Transverse colon (tissue), 4 donors: ENCODE measurements around the gene KCNK5. TPM values are rescaled to one million over a fixed set of nuclear protein-coding genes. Genes with fewer than 3 reads are reported as not detected.

Source experiments
- DNase-seq: peaks from one replicate; pipeline ENCODE4 v3.0.0-alpha.2; 2019
- H3K27ac ChIP-seq, 4 donors: fragments of 200-600 bp; sonication (generic); 2 replicates each; pipeline ENCODE4 v1.5.1; 2016 to 2018; ENCODE audit warnings: inconsistent platforms in 4 of 4
- H3K27me3 ChIP-seq: fragments of 200-600 bp; sonication (generic); 2 replicates; pipeline ENCODE4 v1.5.1; 2017; ENCODE audit warnings: inconsistent platforms
- H3K36me3 ChIP-seq, 4 donors: fragments of 200-600 bp; sonication (generic); 2 replicates each; pipeline ENCODE4 v1.5.1; 2017 to 2019; ENCODE audit warnings: inconsistent platforms in 4 of 4
- H3K4me1 ChIP-seq, 4 donors: fragments of 200-600 bp; sonication (generic); 2 replicates each; pipeline ENCODE4 v1.5.1; 2017 to 2020; ENCODE audit warnings: inconsistent platforms in 4 of 4
- H3K4me3 ChIP-seq, 4 donors: fragments of 200-600 bp; sonication (generic); 1 replicate in 1 of 4; 2 replicates in 3 of 4; pipeline versions ENCODE4 v1.5.1 to v1.6.1; 2017 to 2019; ENCODE audit warnings: inconsistent platforms in 4 of 4
- H3K9me3 ChIP-seq, 2 donors: fragments of 200-600 bp; sonication (generic); 2 replicates each; pipeline ENCODE4 v1.5.1; 2017 to 2019; ENCODE audit warnings: inconsistent platforms in 2 of 2
- CTCF ChIP-seq, 5 experiments: fragments of 200-600 bp in 3 of 5; fragments of 450-650 bp in 2 of 5; sonication (generic) in 3 of 5; IDR thresholded peaks; 1 replicate in 2 of 5; 2 replicates in 3 of 5; pipeline ENCODE4 v1.5.1; 2016 to 2017; ENCODE audit warnings: antibody characterized with exemption in 5 of 5, inconsistent platforms in 3 of 5, mild to moderate bottlenecking in 2 of 5, moderate library complexity in 1 of 5
- EP300 ChIP-seq: sonication (generic); formaldehyde crosslinking; IDR thresholded peaks from one replicate; pipeline ENCODE4 v1.6.1; 2017; ENCODE audit warnings: antibody characterized with exemption, low read depth
- POLR2A ChIP-seq: fragments of 450-650 bp; IDR thresholded peaks from one replicate; pipeline ENCODE4 v1.6.1; 2016; ENCODE audit warnings: antibody characterized with exemption, mild to moderate bottlenecking, moderate library complexity
- POLR2AphosphoS5 ChIP-seq, 3 donors: sonication (generic); formaldehyde crosslinking; IDR thresholded peaks; one replicate each; pipeline ENCODE4 v1.6.1; 2016; ENCODE audit warnings: antibody characterized with exemption in 3 of 3
- WGBS, 2 donors: methylation state at CpG; one replicate each; pipeline ENCODE4 v1.1.5; 2018; ENCODE audit warnings: low coverage in 1 of 2; 5-methylcytosine and 5-hydroxymethylcytosine counted together
- in situ Hi-C, 4 donors: fragments of 200-750 bp; cut with MboI; loops; one replicate each; pipeline versions ENCODE4 v1.15.0 to v1.15.1; 2017; ENCODE audit warnings: low sequenced_read_pairs in 3 of 4, low pct_ligation_motif_present in 1 of 4, low pct_unique_long_range_greater_than_20kb in 1 of 4
- intact Hi-C: fragments of 100-400 bp; cut with DNase I; formaldehyde crosslinking; loops from one replicate; pipeline ENCODE4 v1.15.1; 2023; ENCODE audit warnings: low total_unique reads
- total RNA-seq, 4 donors: library from RNA; depleted of rRNA; stranded (reverse); fragments of >200 nt; gene quantifications; one replicate each; pipeline ENCODE4 v1.1.0, GENCODE V29; 2016

The KCNK5 gene
- total RNA-seq, 4 donors from 2014 or later, result 9.6 to 86.0 (median 64.5) TPM

DNA sequence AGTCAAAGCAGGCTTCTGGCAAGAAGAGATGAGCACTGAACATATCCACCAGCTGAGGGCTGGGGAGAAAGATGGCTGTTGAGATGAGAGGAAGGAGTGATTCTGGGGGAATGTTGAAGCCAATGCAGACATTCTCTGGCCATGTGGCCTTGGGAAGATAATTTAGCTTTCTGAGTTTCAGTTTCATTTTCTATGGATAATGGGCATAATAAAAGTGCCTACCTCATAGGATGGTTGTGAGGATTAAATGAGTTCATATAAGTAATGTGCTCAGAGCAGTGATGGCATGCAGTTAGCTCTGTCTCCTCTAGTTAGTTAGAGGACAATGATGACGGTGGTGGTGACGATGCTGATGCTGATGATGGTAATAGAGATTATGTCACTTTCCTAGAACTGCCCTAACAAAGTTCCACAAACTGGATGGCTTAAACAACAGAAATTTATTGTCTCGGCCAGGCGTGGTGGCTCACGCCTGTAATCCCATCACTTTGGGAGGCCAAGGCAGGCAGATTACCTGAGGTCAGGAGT, 18.5 kb upstream of the KCNK5 start:
- H3K36me3 ChIP-seq, result no peaks in the 10 kb centered on the region
- H3K4me1 ChIP-seq, result peaks cover 0 to 3% (median 0%) of the 10 kb centered on the region in 4 donors
- H3K9me3 ChIP-seq, result no peaks in the 10 kb centered on the region
- intact Hi-C loops (no loop called here), in situ Hi-C loops (no loop called here)
- no peak overlapping the region for H3K4me3 ChIP-seq
- no peak for TF ChIP-seq POLR2A
- TF ChIP-seq POLR2AphosphoS5 (IDR thresholded peaks at IDR 0.05), result no peak
- TF ChIP-seq CTCF (IDR thresholded peaks at IDR 0.05), result no peak
- no peak for TF ChIP-seq EP300
- DNase-seq, result no peak
- 79% methylated on average over 5 of the region's 5 CpGs; no CpG with 5 or more reads in 1 of the 2 donors for WGBS, 2 donors
- H3K27me3 ChIP-seq, result no peaks in the 10 kb centered on the region
- H3K27ac ChIP-seq, result no peak overlapping the region

DNA sequence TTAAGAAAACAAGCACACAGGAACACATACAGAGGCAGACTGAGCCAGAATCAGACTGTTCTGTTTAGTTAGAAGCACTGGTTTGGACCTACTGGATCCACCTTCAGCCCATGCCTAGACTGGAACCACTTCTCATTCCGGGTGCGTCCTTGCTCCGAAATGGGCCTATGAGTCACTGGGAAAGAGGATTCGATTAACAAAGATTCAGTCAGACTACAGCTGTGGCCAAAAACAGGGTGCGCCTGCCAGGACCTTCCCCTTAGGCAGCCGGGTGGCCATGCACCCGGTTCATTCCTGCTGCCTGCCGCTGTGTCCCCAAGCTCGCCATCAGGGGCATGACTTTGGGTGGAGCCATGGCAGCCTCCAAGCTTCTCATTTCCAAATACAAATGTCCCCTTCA, 14.5 kb upstream of the KCNK5 start:
- WGBS, 2 donors, result 93 to 97% methylated on average over 5 to 9 of the region's 9 CpGs
- H3K9me3 ChIP-seq, result no peaks in the 10 kb centered on the region
- H3K27ac ChIP-seq, result peak overlapping the region in 3 of 4 donors; percentile 8 to 37 (median 16)
- peaks cover 0 to 8% (median 2%) of the 10 kb centered on the region in 4 donors for H3K4me1 ChIP-seq
- TF ChIP-seq CTCF (IDR thresholded peaks at IDR 0.05), result no peak
- TF ChIP-seq POLR2A, result peak; percentile 9
- TF ChIP-seq EP300, result no peak
- no peak for TF ChIP-seq POLR2AphosphoS5 (IDR thresholded peaks at IDR 0.05)
- in situ Hi-C loops, result no loop called here
- DNase-seq, result no peak
- intact Hi-C loops, result no loop called here
- no peak overlapping the region for H3K4me3 ChIP-seq
- no peaks in the 10 kb centered on the region for H3K27me3 ChIP-seq
- no peaks in the 10 kb centered on the region for H3K36me3 ChIP-seq

- no peaks in the 10 kb centered on the region for H3K36me3 ChIP-seq
- no peak for TF ChIP-seq POLR2AphosphoS5 (IDR thresholded peaks at IDR 0.05)
- TF ChIP-seq CTCF (IDR thresholded peaks at IDR 0.05), result no peak
- no peak for TF ChIP-seq POLR2A
- TF ChIP-seq EP300, result no peak
- DNase-seq, result no peak
These were observed 11.0 kb upstream of the KCNK5 start for GRCh38 chr6:39240155-39240757.

GRCh38 chr6:39239527-39240154, 10.4 kb upstream of the KCNK5 start:
- Histone ChIP-seq H3K36me3 (no peaks in the 10 kb centered on the region), H3K27me3 (no peaks in the 10 kb centered on the region), H3K4me1 (peaks cover 0 to 8% (median 2%) of the 10 kb centered on the region in 4 donors), H3K9me3 (no peaks in the 10 kb centered on the region), H3K4me3 (no peak overlapping the region), H3K27ac (peak overlapping the region in 3 of 4 donors; percentile 9 to 35 (median 23))
- intact Hi-C loops (loop anchor here (5.0 kb wide), 1 partner anchor 998 kb away; no protein-coding TSS in a partner anchor), in situ Hi-C loops (no loop called here)
- TF ChIP-seq POLR2AphosphoS5 (IDR thresholded peaks at IDR 0.05) (no peak), POLR2A (no peak), CTCF (IDR thresholded peaks at IDR 0.05) (no peak), EP300 (no peak)
- 59% methylated on average over 7 of the region's 7 CpGs; no CpG with 5 or more reads in 1 of the 2 donors for WGBS, 2 donors
- no peak for DNase-seq

More at GRCh38 chr6:39240155-39240757, 11.0 kb upstream of the KCNK5 start:
- in situ Hi-C loops (no loop called here), intact Hi-C loops (no loop called here)
- no peaks in the 10 kb centered on the region for H3K27me3 ChIP-seq
- no peak overlapping the region for H3K4me3 ChIP-seq
- 85% methylated on average over 3 of the region's 3 CpGs; no CpG with 5 or more reads in 1 of the 2 donors for whole genome bisulfite sequencing, 2 donors
- no peaks in the 10 kb centered on the region for H3K9me3 ChIP-seq
- peak overlapping the region in 3 of 4 donors; percentile 9 to 35 (median 30) for H3K27ac ChIP-seq
- H3K4me1 ChIP-seq, result peaks cover 0 to 8% (median 2%) of the 10 kb centered on the region in 4 donors
